GM19328 (cell line): ENCODE results near the gene PRSS58.

ENCODE experiments used
- ATAC-seq: cut with Tn5 transposase; IDR thresholded peaks from one replicate; pipeline ENCODE4 v1.9.1; 2021; ENCODE audit warnings: mild to moderate bottlenecking, moderate library complexity; ENCODE audit not compliant: unreplicated experiment

The PRSS58 gene

DNA sequence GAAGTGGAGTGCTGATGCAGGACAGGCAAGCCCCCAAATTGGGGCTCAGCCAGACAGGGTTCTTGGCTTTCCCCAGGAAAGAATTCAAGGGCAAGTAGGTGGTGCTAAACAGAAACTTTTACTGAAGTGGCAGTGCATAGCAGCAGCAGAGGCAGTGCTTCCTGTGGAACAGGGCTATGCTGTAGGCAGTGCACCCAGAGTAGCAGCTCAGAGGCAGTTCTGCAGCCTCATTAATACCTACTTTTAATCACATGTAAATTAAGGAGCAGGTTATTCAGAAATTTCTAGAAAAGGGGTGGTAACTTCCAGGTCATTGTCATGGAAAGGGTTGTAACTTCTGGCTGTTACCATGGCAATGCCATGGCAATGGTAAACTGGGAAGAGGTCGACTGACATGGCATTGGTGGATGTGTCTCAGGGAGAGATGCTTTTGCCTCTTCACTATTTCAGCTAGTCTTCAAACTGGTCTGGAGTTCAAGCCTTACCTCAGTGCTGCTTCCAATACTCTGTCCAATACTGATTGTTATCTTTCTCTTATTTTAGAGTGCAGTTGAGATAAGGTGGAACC is 29.2 kb downstream of the PRSS58 start:
- no peak for ATAC-seq
